Upper lobe of left lung (tissue), 4 donors: ENCODE measurements around the gene PRR5L.

Source experiments
- CTCF ChIP-seq, 6 experiments: fragments of 450-650 bp in 4 of 6; fragments of 200-600 bp in 2 of 6; sonication (generic) in 2 of 6; IDR thresholded peaks; one replicate each; pipeline ENCODE4 v1.5.1; 2016 to 2019; ENCODE audit warnings: antibody characterized with exemption in 6 of 6
- EP300 ChIP-seq, 4 donors: sonication (generic); formaldehyde crosslinking; IDR thresholded peaks; one replicate each; pipeline ENCODE4 v1.5.1; 2017; ENCODE audit warnings: antibody characterized with exemption in 4 of 4, control low read depth in 2 of 4
- POLR2A ChIP-seq, 4 donors: fragments of 450-650 bp; IDR thresholded peaks; one replicate each; pipeline ENCODE4 v1.5.1; 2016 to 2017; ENCODE audit warnings: antibody characterized with exemption in 4 of 4, mild to moderate bottlenecking in 2 of 4
- POLR2AphosphoS5 ChIP-seq, 2 donors: sonication (generic); formaldehyde crosslinking; IDR thresholded peaks; one replicate each; pipeline ENCODE4 v1.5.1; 2017; ENCODE audit warnings: antibody characterized with exemption in 2 of 2

GRCh38 chr11:36408498-36409136 lies 112.5 kb downstream of the PRR5L start:
- no peak for TF ChIP-seq POLR2A (IDR thresholded peaks at IDR 0.05)
- TF ChIP-seq EP300 (IDR thresholded peaks at IDR 0.05): no peak
- TF ChIP-seq CTCF (IDR thresholded peaks at IDR 0.05): no peak
- no peak for TF ChIP-seq POLR2AphosphoS5 (IDR thresholded peaks at IDR 0.05)
